ENCODE data around the gene ADGRA3. TPM values are rescaled to one million over a fixed set of nuclear protein-coding genes. Genes with fewer than 3 reads are reported as not detected.

ADGRA3 gene
- total and polyA plus RNA-seq, 2 of the 13 experiments (the other 11 are each of a cell fraction or from before 2014, with no cell fraction given): 32.2 to 40.8 TPM

GRCh38 chr4:22522706-22523501 is 7.0 kb upstream of the ADGRA3 start:
- Histone ChIP-seq H3K4me2 (ENCODE audit: low read depth, low read length) (no peak overlapping the region), H3K79me2 (ENCODE audit: insufficient read depth, low read length) (no peaks in the 10 kb centered on the region), H3K4me3 (replicated peaks in 1 of 3; ENCODE audit: insufficient read depth in 1 of 3, low read depth in 2 of 3, low read length in 3 of 3) (no peak overlapping the region), H3K9ac (ENCODE audit: insufficient read depth, low read depth, low read length) (no peak overlapping the region), H3K27me3 (ENCODE audit: control insufficient read depth in 1 of 2, insufficient read depth in 2 of 2, low read length in 2 of 2) (no peaks in the 10 kb centered on the region), H4K20me1 (ENCODE audit: insufficient read depth, low read length) (no peaks in the 10 kb centered on the region), H3K36me3 (replicated peaks in 1 of 2; ENCODE audit: control insufficient read depth in 1 of 2, insufficient read depth in 2 of 2, low read length in 2 of 2) (no peaks in the 10 kb centered on the region), H3K9me3 (ENCODE audit: low read length) (no peaks in the 10 kb centered on the region), H3K4me1 (ENCODE audit: insufficient read depth, low read length) (no peaks in the 10 kb centered on the region), H3K27ac (ENCODE audit: extremely low read length, insufficient read depth, low read length) (no peak overlapping the region), H2AFZ (ENCODE audit: low read length) (no peak overlapping the region)
- BruUV-seq (replicated peaks): no TSS peak
- POLR2A ChIA-PET: no interaction called here
- CTCF ChIA-PET (ENCODE audit: low intra/inter-chr PET ratio, low total read pairs): no interaction called here
- no peak for ATAC-seq
- FAIRE-seq: no peak
- 38% methylated on average over 8 of the region's 9 CpGs for WGBS (ENCODE audit: low lambda C conversion rate)
- TF ChIP-seq MAF1 (CRISPR knock-in tag; IDR thresholded peaks at IDR 0.05; ENCODE audit: borderline replicate concordance): no peak
- TF ChIP-seq TFDP2 (CRISPR knock-in tag; IDR thresholded peaks at IDR 0.05): no peak
- TF ChIP-seq TARDBP (CRISPR knock-in tag; IDR thresholded peaks at IDR 0.05): no peak
- no peak for TF ChIP-seq SRSF4 (IDR thresholded peaks at IDR 0.05; ENCODE audit: low read depth, low read length, poor library complexity, severe bottlenecking)
- no peak for TF ChIP-seq ZNF431 (CRISPR knock-in tag; IDR thresholded peaks at IDR 0.05; ENCODE audit: borderline replicate concordance, low read depth)
- TF ChIP-seq SMAD1 (CRISPR knock-in tag; IDR thresholded peaks at IDR 0.05; ENCODE audit: borderline replicate concordance, low read depth): no peak
- no peak for TF ChIP-seq ZNF329 (CRISPR knock-in tag; IDR thresholded peaks at IDR 0.05; ENCODE audit: low read depth)
- no peak for TF ChIP-seq ZNF564 (CRISPR knock-in tag; IDR thresholded peaks at IDR 0.05)
- no peak for TF ChIP-seq MYC (CRISPR knock-in tag; IDR thresholded peaks at IDR 0.05; ENCODE audit: borderline replicate concordance)
- TF ChIP-seq PATZ1 (CRISPR knock-in tag; IDR thresholded peaks at IDR 0.05): no peak
- TF ChIP-seq MATR3 (CRISPR knock-in tag; IDR thresholded peaks at IDR 0.05): no peak
- TF ChIP-seq ETS1 (CRISPR knock-in tag; IDR thresholded peaks at IDR 0.05): no peak
- TF ChIP-seq PRDM4 (CRISPR knock-in tag; IDR thresholded peaks at IDR 0.05; ENCODE audit: borderline replicate concordance): no peak
- no peak for DNase-seq (ENCODE audit: low spot score)
- in situ Hi-C loops (cut with HindIII; ENCODE audit: extremely low pct_ligation_motif_present, low pct_unique_long_range_greater_than_20kb) (no loop called here), intact Hi-C loops (cut with micrococcal nuclease; ENCODE audit: unreplicated experiment) (no loop called here)
